Measurements from ENCODE around the gene MORN1.

GRCh38 chr1:2385606-2386280, 5.6 kb downstream of the MORN1 start:
- TF ChIP-seq CTCF (IDR thresholded peaks at IDR 0.05): no peak
- TF ChIP-seq POLR2A (IDR thresholded peaks at IDR 0.05): no peak

All from right lobe of liver (tissue), 4 donors.